ENCODE measurements around the gene PDZRN3.

PDZRN3 gene

GRCh38 chr3:73409138-73409763 lies 215.5 kb downstream of the PDZRN3 start:
- DNase-seq, result no peak

GRCh38 chr3:73408634-73409033 lies 216.1 kb downstream of the PDZRN3 start:
- DNase-seq, result no peak

DNA sequence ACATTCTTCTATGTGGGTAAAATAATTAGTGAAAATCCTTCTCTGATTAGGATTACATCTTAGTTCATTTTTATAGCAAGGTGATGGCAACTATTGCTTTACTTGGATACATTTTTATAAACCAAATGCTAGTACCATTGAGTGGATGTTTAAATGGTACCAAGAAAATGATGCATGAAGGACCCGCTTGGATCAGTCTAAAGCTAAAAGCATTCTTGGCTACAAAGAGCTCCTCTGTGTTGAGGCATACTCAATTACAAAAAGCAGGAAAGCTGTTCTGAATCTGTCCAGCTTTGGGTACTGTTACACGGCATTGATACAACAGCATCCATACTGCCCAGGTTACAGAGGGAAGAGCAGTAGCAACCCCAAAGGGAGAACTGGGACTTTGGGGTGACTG lies 217.2 kb downstream of the PDZRN3 start:
- no peak for DNase-seq

GRCh38 chr3:73405853-73406252 lies 218.9 kb downstream of the PDZRN3 start:
- no peak for DNase-seq

DNA sequence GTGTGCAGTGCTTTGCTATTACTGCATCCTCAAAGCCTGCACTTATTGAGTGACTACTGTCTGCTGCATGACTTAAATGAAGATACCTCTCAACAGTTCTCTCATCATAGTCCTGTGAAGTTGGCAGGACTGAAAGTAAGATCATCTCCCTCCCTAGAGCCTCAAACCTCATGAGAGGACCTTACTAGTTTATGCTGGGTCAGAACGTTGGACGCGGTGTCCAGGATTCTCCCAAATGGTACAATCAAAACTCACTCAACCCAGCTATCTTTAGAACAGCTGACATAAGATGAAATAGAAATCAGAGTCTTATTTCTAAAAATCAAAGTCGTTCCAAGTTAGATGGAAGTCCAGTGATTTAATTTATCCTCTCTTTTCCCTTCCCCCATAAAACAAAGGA lies 219.7 kb downstream of the PDZRN3 start:
- DNase-seq, result no peak

DNA sequence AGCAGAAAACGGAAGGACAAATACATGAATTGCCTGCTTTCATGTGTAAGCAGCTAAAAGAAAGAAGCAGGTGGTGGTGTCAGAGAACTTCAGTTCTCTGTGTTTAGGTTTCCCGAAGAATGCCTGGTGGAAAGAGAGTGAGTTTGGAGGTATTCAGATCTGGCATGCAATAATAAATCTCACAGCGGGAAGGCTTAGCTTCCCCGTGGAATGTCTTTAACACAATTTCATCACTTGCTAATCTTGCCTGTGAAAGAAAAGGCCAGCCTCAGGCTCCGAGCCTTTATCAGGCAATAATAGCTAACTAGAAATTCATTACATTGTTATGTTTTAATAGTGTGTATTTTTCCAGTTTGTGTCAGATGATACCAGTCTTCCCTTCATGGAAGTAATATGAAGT lies 220.3 kb downstream of the PDZRN3 start:
- no peak for DNase-seq

- no peak for DNase-seq
These were observed 221.3 kb downstream of the PDZRN3 start for GRCh38 chr3:73403444-73403843.

GRCh38 chr3:73401616-73402279 lies 223.0 kb downstream of the PDZRN3 start:
- DNase-seq, result no peak

- no peak for DNase-seq
These were observed 223.7 kb downstream of the PDZRN3 start for GRCh38 chr3:73401059-73401458.

DNA sequence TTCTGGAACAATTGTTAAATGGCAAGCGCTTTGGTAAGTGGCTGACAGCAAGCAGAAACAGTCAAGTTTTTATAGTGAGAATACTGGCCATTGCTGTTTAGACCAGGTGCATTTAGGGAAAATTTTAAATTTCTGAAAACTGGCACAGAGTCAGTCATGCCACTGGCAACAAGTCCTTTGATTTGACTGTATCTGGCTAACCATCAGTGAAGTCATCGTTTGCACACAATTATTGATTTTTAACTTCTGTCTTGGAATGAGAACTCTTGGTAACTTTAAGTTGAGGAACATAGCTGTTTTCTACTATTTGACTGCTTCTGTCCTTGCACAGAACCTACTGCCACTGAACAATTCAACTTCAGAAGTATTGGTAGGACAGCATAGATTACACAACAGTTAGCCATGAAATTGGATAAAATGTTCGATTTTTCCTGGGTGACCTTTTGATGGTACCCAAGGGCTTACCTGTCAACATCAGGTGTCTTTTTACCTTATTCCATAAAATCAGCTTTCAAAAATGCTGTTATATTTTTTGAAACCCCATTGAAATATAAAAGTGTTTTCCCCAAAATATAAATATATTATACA lies 225.0 kb downstream of the PDZRN3 start:
- no peak for DNase-seq

GRCh38 chr3:73399106-73399505 lies 225.6 kb downstream of the PDZRN3 start:
- no peak for DNase-seq

GRCh38 chr3:73398084-73398483 lies 226.7 kb downstream of the PDZRN3 start:
- no peak for DNase-seq

- DNase-seq, result no peak
These were observed 230.5 kb downstream of the PDZRN3 start for GRCh38 chr3:73394240-73394639.

- DNase-seq, result no peak
These were observed 231.7 kb downstream of the PDZRN3 start for GRCh38 chr3:73393005-73393404.

DNA sequence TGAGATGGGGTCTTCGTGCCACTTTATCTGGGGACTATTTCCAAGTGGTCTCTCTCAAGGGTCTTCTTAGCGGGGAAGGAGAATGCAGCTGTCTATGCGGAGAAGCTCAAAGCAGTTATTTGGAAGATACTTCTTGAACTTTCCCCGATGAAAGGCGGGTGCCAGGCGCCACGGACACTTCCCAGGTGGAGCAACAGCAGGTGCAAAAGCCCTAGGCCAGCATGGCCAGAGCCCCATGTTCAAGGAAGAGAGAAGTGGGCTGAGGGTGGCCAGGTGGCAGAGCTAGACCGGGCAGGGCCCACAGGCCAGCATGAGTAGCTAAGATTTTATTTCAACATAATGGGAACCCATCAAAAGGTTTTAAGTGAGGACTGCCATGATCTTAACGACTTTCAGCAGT lies 232.8 kb downstream of the PDZRN3 start:
- DNase-seq, result no peak

DNA sequence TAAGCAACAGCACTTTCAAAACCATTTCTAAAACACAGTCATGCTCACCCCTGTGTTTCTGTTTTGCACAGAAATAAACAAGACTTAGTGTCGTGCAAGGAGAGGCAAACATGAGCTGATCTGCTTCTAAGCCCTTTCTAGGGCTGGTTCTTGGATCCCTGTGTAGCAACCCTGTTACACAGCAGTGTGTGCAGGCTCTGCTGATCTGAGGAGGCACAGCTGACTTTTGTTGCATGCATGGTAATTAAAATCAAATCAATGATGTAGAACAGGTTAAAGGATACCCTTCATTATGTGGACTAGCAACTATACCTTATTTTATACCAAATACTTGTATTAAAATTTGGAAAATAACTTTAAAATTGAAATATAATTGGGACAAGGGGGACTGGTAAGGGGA lies 234.8 kb downstream of the PDZRN3 start:
- no peak for DNase-seq

DNA sequence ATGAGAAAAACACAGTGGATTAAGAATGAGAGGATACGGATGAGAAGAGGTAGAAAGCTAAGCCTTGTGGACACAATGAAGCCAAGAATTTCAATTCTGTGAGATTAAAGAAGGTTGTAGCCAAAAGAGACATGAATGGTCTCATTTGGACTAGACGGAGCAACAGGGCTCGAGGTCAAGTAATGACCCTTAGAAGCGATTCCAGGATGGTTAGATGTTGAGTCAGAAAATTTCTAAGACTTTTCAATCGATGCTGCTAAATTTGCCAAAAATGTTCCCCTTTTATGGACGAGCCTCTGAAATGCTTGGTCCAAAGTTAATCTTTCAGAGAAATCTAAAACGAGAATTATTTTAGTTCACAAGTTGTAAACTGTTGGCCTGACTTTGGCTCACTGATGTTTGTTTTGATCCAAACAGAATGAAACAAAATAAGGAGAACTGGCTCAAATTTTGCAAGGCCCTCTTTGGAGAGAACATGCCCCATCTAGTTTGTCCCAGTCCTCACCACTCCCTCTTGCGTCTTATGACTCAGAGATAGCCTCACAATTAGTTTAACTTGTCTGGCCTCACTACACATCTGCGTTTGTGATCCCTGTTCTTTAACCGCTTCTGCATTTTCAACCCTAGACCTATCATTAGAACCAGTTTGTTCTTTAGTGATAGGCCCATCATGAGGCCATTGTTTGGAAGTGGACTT lies 235.5 kb downstream of the PDZRN3 start:
- DNase-seq, result no peak

- no peak for DNase-seq
These were observed 239.2 kb downstream of the PDZRN3 start for GRCh38 chr3:73385568-73385967.

DNA sequence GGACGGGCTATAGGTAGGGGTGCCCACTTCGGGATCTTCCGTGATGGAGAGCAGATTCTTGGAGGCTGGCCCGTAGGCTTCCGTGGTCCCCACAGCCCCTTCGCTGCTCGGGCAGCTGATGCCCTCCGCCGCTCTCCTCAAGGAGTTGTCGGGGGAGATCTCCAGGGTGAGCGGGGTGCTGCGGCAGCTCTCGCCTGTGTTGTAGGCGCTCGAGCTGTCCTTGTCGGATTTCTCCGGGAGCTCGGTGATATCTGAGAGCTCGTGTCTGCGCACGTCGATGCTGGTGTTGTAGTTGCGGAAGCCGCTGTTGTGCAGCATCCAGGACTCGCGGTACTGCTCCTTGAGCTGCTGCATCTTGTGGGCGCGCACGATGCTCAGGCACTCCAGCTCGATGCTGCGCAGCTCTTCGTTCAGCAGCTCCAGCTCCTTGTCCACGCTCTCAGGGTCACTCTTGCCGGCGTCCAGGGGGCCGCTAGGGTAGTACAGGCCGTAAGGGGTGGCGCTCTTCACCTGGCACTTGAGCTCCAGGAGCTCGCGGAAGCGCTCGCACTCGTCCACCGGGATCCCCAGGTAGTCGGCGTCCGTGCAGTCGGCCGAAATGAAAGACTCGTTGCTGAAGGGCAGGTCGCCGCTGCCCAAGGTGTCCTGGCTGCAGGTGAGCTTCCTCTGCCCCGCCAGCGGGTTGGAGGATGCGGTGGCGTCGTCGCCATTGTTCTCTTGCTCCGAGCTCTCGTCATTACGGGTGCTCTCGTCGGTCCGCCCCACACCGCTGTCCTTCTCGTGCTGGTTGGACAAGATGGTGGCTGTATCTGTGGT lies 240.4 kb downstream of the PDZRN3 start:
- DNase-seq, result no peak

DNA sequence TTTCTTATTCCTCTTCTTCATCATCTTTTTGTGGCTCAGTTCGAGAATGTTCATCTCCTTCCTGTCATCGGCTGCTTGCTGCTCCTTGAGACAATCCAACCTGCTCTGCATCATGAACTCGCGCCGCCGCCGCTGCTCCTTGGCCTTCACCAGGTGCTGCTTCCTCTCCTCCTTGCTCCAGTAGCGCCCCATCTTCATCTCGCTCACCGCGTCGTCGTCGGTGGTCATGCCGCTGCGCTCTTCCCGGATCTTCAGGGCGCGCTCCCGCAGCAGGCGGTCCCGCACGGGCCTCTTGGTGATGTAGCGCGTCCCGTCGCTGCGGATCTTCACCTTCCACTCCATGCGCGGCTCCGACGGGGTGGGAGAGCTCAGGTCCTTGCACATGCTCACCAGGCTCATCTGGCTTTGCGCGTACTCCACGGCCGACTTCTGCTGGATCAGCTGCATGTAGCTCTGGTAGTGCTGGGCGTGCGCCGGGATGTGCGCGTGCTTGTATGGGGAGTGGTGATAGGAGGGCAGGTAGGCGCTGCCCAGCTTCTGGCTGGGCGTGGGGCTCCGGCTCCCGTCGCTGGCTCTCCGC lies 241.2 kb downstream of the PDZRN3 start:
- no peak for DNase-seq

- no peak for DNase-seq
These were observed 243.2 kb downstream of the PDZRN3 start for GRCh38 chr3:73381551-73381950.

DNA sequence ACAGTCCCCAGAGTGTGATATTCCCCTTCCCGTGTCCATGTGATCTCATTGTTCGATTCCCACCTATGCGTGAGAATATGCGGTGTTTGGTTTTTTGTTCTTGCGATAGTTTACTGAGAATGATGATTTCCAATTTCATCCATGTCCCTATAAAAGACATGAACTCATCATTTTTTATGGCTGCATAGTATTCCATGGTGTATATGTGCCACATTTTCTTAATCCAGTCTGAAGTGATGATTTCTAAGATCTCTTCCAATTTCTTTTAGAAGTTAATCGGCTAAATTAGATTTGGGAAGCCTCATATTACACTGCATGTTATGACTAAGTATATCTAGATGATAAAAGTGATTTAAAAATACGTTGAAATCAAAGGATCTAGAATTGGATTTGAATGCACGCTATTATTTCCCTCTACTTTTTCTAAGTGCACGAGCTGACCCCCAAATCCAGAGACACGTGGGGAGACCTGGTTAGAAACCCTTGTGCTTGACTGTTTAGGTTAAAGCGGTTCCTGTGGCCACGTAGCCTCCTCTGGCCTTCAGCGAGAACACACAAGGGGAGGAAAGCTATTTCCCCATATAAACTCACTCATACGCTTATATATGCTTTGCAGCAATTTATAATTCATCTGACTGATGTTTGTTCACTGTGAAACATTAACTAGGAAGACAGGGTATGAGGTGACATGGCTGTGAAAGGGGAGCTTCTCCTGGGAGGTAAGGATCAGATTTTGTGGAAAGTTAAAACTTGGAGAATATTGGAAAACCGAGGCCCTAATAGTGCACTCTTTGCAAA lies 243.8 kb downstream of the PDZRN3 start:
- DNase-seq, result no peak

Measured in SHP77 treated with DMSO at 0.1 percent for 48 hours (cell line).